HG03108 (cell line): ENCODE results near the gene SMG7.

Source experiments
- ATAC-seq: cut with Tn5 transposase; IDR thresholded peaks from one replicate; pipeline ENCODE4 v1.9.1; 2021; ENCODE audit warnings: moderate library complexity; ENCODE audit not compliant: unreplicated experiment

Gene SMG7

GRCh38 chr1:183470147-183470960 is 1.9 kb upstream of the SMG7 start:
- peak; percentile 32 for ATAC-seq

GRCh38 chr1:183470961-183471742 is 1.1 kb upstream of the SMG7 start:
- ATAC-seq, result peak; percentile 24

DNA sequence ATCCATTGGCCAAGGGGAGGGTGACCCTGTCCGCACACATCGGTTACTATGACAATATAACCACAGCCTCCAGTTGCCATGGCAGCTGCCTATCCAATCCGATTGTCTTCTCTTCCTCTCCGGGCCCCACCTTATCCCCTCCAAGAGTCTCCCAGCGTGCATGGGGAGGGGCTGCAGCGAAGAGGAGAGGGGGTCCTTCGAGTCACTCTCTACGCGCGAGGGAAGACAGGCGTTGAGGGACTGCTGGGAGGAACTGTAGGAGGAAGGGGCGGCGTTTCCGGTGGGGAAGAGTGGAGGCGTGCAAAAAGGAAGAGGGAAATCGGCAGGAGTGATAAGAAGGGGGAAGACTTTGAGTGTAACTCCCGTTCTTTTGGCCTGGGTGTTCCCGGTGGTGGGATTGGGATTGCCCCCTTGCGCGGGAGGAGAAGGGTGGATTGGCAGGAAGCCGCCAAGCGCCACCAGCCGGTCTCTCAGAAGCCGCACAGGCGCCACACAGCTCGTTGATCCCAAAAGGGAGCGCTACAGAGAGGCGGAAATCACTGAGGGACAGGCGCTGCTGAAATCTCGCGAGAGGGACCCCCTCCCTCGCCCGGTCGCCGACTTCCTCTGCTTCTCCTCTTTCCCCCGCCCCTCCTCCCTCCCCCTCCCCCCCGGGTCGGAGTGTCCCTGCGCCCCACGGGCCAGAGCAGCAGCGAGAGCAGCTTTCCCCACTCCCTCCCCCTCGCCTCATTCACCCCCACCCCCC is 384 bp upstream of the SMG7 start:
- peak; percentile 43 for ATAC-seq

DNA sequence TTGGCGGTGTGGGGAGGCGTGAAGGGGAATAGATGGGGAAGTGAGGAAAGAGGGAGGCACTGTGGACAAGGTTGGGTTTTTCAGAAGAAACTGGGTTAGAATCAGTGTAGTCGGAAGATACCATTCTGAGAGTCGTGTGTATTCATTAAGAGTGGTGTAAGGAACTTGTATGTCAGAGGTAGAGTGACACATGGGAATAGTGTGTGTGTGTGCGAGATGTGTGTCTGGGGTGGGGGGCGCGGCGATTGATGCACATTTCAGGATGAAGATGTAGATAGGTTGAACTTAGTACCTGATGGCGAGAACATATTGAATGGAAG is 878 bp downstream of the SMG7 start:
- ATAC-seq, result no peak

DNA sequence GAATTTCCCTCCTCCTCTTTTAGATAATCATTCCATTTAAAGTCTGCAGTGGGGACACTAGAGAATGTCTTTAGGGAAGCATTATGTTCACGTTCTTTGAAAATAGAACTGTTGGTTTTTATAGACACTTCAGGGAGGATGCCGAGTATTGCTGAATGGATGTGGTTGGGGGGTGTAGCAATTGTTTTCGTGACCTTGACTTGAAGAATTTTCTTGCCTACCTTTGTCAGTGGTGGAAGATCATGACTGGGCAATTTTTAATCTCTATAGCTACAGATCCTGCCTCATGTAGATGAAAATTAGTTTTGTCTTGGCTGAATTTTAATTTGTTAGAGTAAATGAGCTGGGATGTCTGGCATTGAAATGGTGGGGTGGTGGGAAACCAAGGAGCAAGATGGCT is 3.8 kb downstream of the SMG7 start:
- no peak for ATAC-seq

DNA sequence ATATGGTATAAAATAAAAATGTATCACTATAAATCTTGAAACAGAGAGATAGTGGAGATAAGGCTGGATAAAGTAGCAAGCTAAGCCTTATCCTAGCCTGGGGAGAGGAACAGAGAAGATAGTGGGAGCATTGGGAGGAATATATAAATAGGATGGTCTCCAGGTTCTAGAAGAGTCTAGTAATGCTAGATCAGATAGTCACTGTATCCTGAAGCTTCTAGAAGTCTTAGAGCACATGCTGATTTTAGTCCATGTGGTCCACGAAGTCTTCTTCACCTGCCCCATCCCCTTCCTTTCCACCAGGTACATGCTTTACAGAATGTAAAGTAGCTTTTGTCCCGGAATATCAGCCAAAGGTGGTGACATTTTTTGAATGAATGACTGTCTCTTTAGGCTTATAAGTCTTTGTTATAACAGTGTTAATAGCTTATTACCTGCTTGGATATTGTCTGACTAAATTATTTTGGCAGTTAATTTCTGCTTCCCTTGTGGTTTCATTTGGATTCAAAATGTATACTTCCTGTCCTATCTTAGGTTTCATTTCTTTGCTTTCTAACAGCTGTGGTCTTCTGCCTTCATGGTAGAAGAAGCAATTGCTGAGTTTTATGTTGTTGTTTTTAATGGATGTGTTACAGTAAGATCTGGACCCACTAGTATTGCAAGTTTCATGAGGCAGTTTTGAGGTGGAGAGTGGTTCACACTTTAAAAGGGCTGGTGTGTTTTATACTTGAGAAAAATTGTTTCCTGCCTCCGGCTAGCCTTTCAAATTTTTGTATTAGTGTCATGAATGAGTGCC is 5.9 kb downstream of the SMG7 start:
- peak; percentile 38 for ATAC-seq

GRCh38 chr1:183480971-183481441 is 8.7 kb downstream of the SMG7 start:
- ATAC-seq, result peak; percentile 45

- no peak for ATAC-seq
These were observed 10.9 kb downstream of the SMG7 start for GRCh38 chr1:183483224-183483623.

DNA sequence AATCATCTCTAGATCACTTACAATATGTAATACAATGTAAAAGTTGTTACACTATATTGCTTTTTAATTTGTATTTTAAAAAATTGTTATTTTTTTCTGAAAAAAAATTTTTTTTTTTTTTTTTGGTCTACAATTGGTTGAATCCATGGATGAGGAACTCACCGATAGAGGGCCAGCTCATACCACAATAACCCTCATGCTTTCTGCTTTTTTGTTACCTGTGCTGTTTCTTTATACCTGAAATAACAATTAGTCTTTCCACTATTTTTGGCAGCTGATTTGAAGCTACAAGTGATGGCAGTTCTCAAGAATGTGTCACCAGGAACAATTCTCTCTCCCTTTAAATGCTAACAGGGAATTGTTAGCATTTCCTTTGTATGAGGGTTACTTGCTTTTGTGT is 12.0 kb downstream of the SMG7 start:
- ATAC-seq, result no peak

DNA sequence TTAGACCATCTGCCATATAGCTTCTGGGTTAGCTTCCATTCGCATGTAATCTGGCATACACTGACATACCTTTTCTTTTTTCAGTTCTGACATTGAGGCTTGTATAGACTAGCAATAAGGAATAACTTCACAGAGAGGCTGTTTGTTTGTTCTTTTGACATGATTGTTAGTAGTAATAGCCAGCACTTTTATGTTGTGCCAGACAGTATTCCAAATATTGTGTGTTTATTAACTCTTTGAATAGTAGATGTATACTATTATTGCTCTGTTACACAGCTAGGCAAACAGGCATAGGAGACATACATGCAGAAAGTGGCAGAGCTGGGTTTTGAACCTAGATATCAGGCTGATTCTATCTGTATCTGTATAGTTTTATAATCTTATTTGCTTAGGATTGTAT is 12.6 kb downstream of the SMG7 start:
- ATAC-seq, result no peak

DNA sequence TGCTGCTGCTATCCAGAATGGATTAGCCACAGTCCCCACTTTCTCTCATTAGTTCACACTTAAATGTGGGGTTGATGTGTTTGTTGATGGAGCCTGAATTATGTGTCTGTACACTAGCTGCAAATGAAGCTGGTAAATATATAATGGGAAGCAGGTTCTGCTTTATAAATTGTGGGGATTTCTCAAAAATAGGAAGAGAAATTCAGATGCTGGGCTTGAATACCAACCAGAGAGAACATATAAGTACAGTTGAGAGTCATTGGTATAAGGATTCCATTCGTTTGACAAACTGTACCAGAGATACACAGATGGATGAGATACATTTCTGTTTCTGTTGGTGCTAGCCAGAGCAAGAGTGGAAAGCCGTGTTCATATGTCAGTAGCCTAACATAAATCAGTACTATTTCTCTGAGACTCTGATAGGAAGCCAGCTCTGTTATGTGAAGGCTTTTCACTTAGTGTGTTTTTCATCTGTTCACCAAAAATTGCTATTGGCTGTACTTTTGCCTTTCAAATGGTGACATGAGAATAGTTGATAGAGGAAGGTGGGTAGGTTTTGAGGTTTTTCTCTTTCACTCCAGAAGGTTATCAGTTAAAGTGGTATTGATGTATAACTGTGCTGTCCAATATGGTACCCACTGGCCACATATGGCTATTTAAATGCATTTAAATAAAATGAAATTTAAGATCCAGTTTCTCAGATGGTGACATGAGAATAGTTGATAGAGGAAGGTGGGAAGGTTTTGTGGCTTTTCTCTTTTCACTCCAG is 15.6 kb downstream of the SMG7 start:
- ATAC-seq, result no peak

DNA sequence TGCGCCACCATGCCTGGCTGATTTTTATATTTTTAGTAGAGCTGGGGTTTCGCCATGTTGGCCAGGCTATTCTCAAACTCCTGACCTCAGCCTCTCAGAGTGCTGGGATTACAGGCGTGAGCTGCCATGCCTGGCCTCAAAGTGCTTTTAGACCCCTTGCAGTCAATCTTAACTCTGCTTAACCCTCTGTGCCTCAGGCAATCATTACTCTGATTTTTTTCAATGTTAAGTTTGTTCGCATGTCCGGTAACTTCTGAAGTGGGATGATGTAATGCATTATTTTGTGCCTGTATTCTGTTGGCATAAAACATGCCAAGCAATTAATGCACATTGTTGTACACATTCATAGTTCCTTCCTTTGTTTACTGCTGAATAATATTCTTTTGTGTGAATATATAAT is 18.6 kb downstream of the SMG7 start:
- no peak for ATAC-seq

DNA sequence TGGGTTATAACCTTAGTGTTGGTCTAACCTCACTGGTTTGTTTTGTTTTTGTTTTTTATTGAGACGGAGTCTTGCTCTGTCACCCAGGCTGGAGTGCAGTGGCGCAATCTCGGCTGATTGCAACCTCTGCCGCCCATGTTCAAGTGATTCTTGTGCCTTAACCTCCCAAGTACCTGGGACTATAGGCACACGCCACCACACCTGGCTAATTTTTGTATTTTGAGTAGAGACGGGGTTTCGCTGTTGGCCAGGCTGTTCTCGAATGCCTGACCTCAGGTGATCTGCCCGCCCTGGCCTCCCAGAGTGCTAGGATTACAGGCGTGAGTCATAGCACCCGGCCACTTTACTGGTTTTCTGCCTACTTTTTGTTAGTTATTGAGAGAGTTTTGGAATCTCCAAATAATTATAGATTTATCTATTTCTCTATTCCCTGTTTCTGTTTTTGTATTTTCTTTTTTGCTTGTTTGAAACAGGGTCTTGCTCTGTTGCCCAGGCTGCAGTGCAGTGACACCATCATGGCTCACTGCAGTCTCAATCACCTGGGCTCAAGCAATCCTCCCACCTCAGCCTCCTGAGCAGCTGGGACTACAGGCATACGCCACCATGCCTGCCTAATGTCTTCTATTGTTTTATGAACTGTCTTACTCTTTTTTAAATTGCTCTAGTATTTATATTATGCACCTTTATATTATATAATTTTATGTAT is 21.4 kb downstream of the SMG7 start:
- ATAC-seq, result no peak

- no peak for ATAC-seq
These were observed 23.1 kb downstream of the SMG7 start for GRCh38 chr1:183495420-183495819.

DNA sequence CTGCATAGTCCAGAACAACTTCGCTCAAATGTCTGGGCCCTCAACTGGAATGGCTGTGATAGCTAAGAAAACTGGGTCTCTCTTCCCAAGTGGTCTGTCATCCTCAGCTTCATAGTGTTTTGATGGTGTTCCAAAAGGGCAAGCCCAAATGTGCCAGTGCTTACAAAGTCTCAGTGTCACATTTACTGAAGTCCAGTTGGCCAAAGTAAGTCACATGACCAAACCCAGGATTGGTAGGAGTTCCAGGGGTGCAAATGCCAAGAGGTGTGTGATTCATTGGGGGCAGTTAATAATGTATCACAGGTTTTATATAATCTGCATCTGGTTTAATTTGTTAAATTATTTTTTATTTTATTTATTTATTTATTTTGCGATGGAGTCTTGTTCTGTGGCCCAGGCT is 24.9 kb downstream of the SMG7 start:
- no peak for ATAC-seq

GRCh38 chr1:183498342-183498991 is 26.2 kb downstream of the SMG7 start:
- ATAC-seq, result no peak

GRCh38 chr1:183505454-183506089 is 33.3 kb downstream of the SMG7 start:
- ATAC-seq, result no peak

DNA sequence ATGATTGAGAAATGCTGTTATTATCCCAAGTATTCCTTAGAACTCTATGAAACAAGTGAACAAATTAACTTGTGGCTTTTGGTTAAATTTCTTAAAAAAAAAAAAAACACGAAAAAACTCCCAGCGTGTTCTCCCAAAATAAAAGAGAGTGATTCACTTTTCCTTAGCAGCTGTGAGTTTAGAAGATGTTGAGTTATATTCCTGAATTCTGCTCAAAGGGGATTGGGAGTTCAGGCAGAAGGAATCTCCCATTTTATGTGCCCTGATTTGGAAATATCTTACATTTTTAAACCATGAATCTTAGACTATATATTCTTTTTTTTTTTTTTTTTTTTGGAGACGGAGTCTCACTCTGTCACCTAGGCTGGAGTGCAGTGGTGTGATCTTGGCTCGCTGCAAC is 34.3 kb downstream of the SMG7 start:
- no peak for ATAC-seq
